BLaER1 treated with 17β-estradiol and CSF1 and Interleukin-3, amounts not matched to agents 10 nM and 100 nM (cell line): ENCODE measurements around the gene DPPA4.
"Not testable (repeated sequence)": the region's sequence is repeated elsewhere in the genome, so short reads cannot be mapped to it uniquely, and the experiment has no call there.

Source experiments
- H3K27ac ChIP-seq, 11 experiments: shearing (Covaris generic); formaldehyde crosslinking; 2 replicates each; pipeline ENCODE4 v1.8.1; 2022
- H3K27me3 ChIP-seq, 11 experiments: shearing (Covaris generic); formaldehyde crosslinking; 2 replicates each; pipeline ENCODE4 v1.8.1; 2022
- H3K36me3 ChIP-seq, 11 experiments: shearing (Covaris generic); formaldehyde crosslinking; 2 replicates each; pipeline ENCODE4 v1.8.1; 2022
- H3K4me1 ChIP-seq, 10 experiments: shearing (Covaris generic); formaldehyde crosslinking; 2 replicates each; pipeline ENCODE4 v1.8.1; 2022
- H3K4me2 ChIP-seq, 11 experiments: shearing (Covaris generic); formaldehyde crosslinking; 2 replicates each; pipeline ENCODE4 v1.8.1; 2022
- H3K4me3 ChIP-seq, 10 experiments: shearing (Covaris generic); formaldehyde crosslinking; 2 replicates each; pipeline ENCODE4 v1.8.1; 2022
- H3K9ac ChIP-seq, 11 experiments: shearing (Covaris generic); formaldehyde crosslinking; 2 replicates each; pipeline ENCODE4 v1.8.1; 2022
- H3K9me3 ChIP-seq, 11 experiments: shearing (Covaris generic); formaldehyde crosslinking; replicated peaks in 1 of 11; 2 replicates each; pipeline ENCODE4 v1.8.1; 2022
- H4K20me1 ChIP-seq, 11 experiments: shearing (Covaris generic); formaldehyde crosslinking; 2 replicates each; pipeline ENCODE4 v1.8.1; 2022
- Cebpa-rat ChIP-seq, 11 experiments: shearing (Covaris generic); IDR thresholded peaks; 2 replicates each; pipeline ENCODE4 v1.8.1; 2022

The DPPA4 gene

GRCh38 chr3:109337393-109337792 lies at the start of gene DPPA4:
Gene DPPA4, minus strand, starts transcription at chr3:109337546. Its CDS starts 29 bp downstream, at chr3:109337517.
- H3K27ac ChIP-seq = no peak within 1 kb of the TSS
- no peaks in the 10 kb centered on the region for H3K36me3 ChIP-seq
- TF ChIP-seq Cebpa-rat (IDR thresholded peaks at IDR 0.05) = no peak
- H3K27me3 ChIP-seq = no peaks in the 10 kb centered on the region
- no peak within 1 kb of the TSS for H3K4me2 ChIP-seq
- H3K9me3 ChIP-seq = no peaks in the 10 kb centered on the region; a peak in 2 of 22 replicates
- no peaks in the 10 kb centered on the region for H4K20me1 ChIP-seq
- no peak within 1 kb of the TSS for H3K4me3 ChIP-seq
- H3K9ac ChIP-seq = no peak within 1 kb of the TSS
- H3K4me1 ChIP-seq = no peaks in the 10 kb centered on the region

DNA sequence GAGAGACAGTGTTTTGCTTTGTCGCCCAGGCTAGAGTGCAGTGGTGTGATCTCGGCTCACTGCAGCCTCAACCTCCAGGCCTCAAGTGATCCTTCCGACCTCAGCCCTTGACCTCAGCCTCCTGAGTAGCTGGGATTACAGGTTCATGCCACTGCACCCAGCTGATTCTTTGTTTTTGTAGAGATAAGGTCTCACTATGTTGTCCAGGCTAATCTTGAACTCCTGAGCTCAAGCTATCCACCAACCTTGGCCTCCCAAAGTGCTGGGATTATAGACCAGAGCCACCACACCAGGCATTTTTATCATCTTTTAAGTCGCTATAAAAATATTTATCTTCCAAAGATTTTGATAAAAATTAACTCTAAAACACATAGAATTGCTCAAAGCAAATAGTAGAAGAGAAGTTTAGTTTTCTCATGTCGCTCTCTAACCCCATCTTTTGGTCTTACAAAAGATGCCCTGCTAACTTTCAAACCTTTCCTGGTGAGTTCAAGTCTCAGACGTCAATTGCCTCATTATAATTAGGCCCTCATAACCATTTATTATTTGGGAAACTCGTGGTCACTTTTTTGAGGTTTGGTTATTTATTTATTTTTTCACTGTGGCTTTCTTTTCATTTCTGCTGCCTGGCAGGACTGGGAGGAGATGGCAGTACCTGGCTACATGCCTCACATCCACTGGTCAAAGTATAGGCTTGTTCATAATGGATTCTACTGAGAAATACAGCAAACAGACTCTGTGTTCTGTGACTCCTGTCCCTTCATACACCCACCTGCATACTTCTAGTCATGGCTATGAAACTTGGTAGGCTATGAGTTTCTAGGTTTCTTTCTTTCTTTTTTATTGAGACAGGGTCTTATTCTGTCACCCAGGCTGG lies 48.3 kb upstream of the DPPA4 start:
- Histone ChIP-seq H3K9me3 (no peaks in the 10 kb centered on the region), H3K36me3 (no peaks in the 10 kb centered on the region), H3K27me3 (no peaks in the 10 kb centered on the region), H3K4me3 (no peak overlapping the region), H3K27ac (no peak overlapping the region), H3K4me1 (peaks cover 7 to 15% (median 11%) of the 10 kb centered on the region in 10 experiments; a peak in 16 of 20 replicates), H4K20me1 (no peaks in the 10 kb centered on the region), H3K9ac (no peak overlapping the region), H3K4me2 (no peak overlapping the region)
- TF ChIP-seq Cebpa-rat (IDR thresholded peaks at IDR 0.05) = no peak

GRCh38 chr3:109384164-109384563 lies 46.8 kb upstream of the DPPA4 start:
- no peak overlapping the region for H3K27ac ChIP-seq
- H3K4me1 ChIP-seq = peaks cover 7 to 15% (median 11%) of the 10 kb centered on the region in 10 experiments; a peak in 16 of 20 replicates
- no peaks in the 10 kb centered on the region for H3K9me3 ChIP-seq
- TF ChIP-seq Cebpa-rat (IDR thresholded peaks at IDR 0.05) = no peak
- no peak overlapping the region for H3K4me3 ChIP-seq
- H4K20me1 ChIP-seq = no peaks in the 10 kb centered on the region
- no peaks in the 10 kb centered on the region for H3K36me3 ChIP-seq
- H3K27me3 ChIP-seq = no peaks in the 10 kb centered on the region
- no peak overlapping the region for H3K9ac ChIP-seq
- no peak overlapping the region for H3K4me2 ChIP-seq

DNA sequence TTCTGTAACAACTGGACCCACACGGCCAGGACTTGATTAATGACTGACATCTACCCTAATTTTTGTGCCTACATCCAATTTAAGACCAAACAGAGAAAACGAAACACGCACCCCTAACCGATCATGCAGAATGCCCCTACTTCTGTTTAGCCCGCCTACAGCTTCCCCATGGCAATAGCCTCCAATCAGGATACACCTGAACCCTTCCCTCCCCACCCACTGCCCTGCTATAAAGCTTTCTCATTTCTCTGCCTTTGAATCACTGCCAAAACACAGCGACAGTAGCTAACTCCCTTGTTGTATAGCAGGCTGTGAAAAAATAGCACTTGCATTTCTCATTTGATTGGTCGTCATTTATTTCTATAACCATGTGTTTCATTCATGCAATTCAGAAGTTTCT lies 45.2 kb upstream of the DPPA4 start:
- Histone ChIP-seq H3K27ac (no peak overlapping the region), H3K27me3 (no peaks in the 10 kb centered on the region), H3K4me3 (no peak overlapping the region), H4K20me1 (no peaks in the 10 kb centered on the region), H3K9ac (no peak overlapping the region), H3K9me3 (no peaks in the 10 kb centered on the region), H3K36me3 (no peaks in the 10 kb centered on the region), H3K4me1 (peaks cover 6 to 10% (median 8%) of the 10 kb centered on the region in 10 experiments; a peak in 16 of 20 replicates), H3K4me2 (no peak overlapping the region)
- no peak for TF ChIP-seq Cebpa-rat (IDR thresholded peaks at IDR 0.05)

GRCh38 chr3:109375975-109376374 lies 38.6 kb upstream of the DPPA4 start:
- H3K4me3 ChIP-seq = no peak overlapping the region
- no peaks in the 10 kb centered on the region for H3K4me1 ChIP-seq
- TF ChIP-seq Cebpa-rat (IDR thresholded peaks at IDR 0.05) = no peak
- H3K4me2 ChIP-seq = no peak overlapping the region
- H4K20me1 ChIP-seq = no peaks in the 10 kb centered on the region
- H3K9me3 ChIP-seq = no peaks in the 10 kb centered on the region
- H3K27ac ChIP-seq = no peak overlapping the region
- H3K36me3 ChIP-seq = no peaks in the 10 kb centered on the region
- no peaks in the 10 kb centered on the region for H3K27me3 ChIP-seq
- no peak overlapping the region for H3K9ac ChIP-seq

DNA sequence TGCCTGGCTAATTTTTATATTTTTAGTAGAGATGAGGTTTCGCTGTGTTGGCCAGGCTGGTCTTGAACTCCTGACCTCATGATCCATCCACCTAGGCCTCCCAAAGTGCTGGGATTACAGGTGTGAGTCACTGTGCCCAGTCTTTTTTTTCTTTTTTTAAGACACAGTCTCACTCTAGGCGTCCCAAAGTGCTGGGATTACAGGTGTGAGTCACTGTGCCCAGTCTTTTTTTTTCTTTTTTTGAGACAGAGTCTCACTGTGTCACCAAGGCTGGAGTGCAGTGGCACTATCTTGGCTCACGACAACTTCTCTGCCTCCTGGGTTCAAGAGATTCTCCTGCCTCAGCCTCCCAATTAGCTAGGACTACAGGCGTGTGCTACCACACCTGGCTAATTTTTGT lies 37.1 kb upstream of the DPPA4 start:
- not testable (repeated sequence) for H3K4me3 ChIP-seq

DNA sequence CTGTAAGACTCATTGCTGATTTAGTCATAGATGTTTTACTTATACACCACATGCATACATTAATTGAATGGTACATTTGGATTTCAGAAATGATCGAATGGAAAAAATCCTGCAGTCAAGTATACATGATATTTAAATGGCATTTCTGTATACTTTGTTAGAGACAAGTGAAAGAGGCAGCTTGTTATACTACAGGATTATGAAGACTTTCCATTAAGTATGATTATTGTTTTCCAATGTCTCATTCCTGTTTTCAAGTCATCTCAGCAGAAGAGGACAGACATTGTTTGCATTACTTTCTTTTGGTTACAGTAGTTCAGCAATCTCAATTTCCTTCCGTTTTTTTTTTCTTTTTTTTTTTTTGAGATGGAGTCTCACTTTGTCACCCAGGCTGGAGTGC lies 36.6 kb upstream of the DPPA4 start:
- Histone ChIP-seq H3K27ac (no peak overlapping the region), H3K4me1 (no peaks in the 10 kb centered on the region), H3K27me3 (no peaks in the 10 kb centered on the region), H3K4me2 (no peak overlapping the region), H4K20me1 (no peaks in the 10 kb centered on the region), H3K9ac (no peak overlapping the region), H3K4me3 (no peak overlapping the region), H3K9me3 (no peaks in the 10 kb centered on the region), H3K36me3 (no peaks in the 10 kb centered on the region)
- TF ChIP-seq Cebpa-rat (IDR thresholded peaks at IDR 0.05) = no peak

More for the DNA sequence above, 37.1 kb upstream of the DPPA4 start:
- H4K20me1 ChIP-seq, H3K4me1 ChIP-seq, H3K9me3 ChIP-seq, H3K27me3 ChIP-seq, H3K9ac ChIP-seq, H3K4me2 ChIP-seq, H3K27ac ChIP-seq, H3K36me3 ChIP-seq: not testable (repeated sequence)

- Histone ChIP-seq H3K9ac (no peak overlapping the region), H3K4me2 (no peak overlapping the region), H3K4me1 (no peaks in the 10 kb centered on the region), H3K4me3 (no peak overlapping the region), H4K20me1 (no peaks in the 10 kb centered on the region), H3K9me3 (no peaks in the 10 kb centered on the region), H3K27ac (no peak overlapping the region), H3K27me3 (no peaks in the 10 kb centered on the region), H3K36me3 (no peaks in the 10 kb centered on the region)
- no peak for TF ChIP-seq Cebpa-rat (IDR thresholded peaks at IDR 0.05)
Measured at GRCh38 chr3:109372639-109373038, 35.3 kb upstream of the DPPA4 start.

GRCh38 chr3:109369510-109369909 lies 32.2 kb upstream of the DPPA4 start:
- no peaks in the 10 kb centered on the region for H4K20me1 ChIP-seq
- no peak overlapping the region for H3K4me3 ChIP-seq
- TF ChIP-seq Cebpa-rat (IDR thresholded peaks at IDR 0.05) = no peak
- H3K27ac ChIP-seq = no peak overlapping the region
- no peak overlapping the region for H3K4me2 ChIP-seq
- H3K36me3 ChIP-seq = no peaks in the 10 kb centered on the region
- H3K4me1 ChIP-seq = no peaks in the 10 kb centered on the region
- no peaks in the 10 kb centered on the region for H3K27me3 ChIP-seq
- no peaks in the 10 kb centered on the region for H3K9me3 ChIP-seq
- H3K9ac ChIP-seq = no peak overlapping the region

- Histone ChIP-seq H3K4me2 (no peak overlapping the region), H3K36me3 (no peaks in the 10 kb centered on the region), H3K27me3 (no peaks in the 10 kb centered on the region), H3K4me1 (no peaks in the 10 kb centered on the region), H3K9me3 (no peaks in the 10 kb centered on the region), H3K9ac (no peak overlapping the region), H3K4me3 (no peak overlapping the region), H3K27ac (no peak overlapping the region), H4K20me1 (no peaks in the 10 kb centered on the region)
- no peak for TF ChIP-seq Cebpa-rat (IDR thresholded peaks at IDR 0.05)
Measured at GRCh38 chr3:109364088-109364487, 26.7 kb upstream of the DPPA4 start.
